Skeletal muscle satellite cell (primary cell): ENCODE data around the gene EBPL.

Source experiments
- H3K27me3 ChIP-seq: 2 replicates; pipeline ENCODE4 v1.7.0; 2013; ENCODE audit warnings: low read length; ENCODE audit not compliant: control insufficient read depth, insufficient read depth
- H3K36me3 ChIP-seq: 2 replicates; pipeline ENCODE4 v1.7.0; 2013; ENCODE audit warnings: mild to moderate bottlenecking, control low read depth, low read length; ENCODE audit not compliant: insufficient read depth
- H3K4me1 ChIP-seq: 2 replicates; pipeline ENCODE4 v1.7.0; 2013; ENCODE audit warnings: low read length; ENCODE audit not compliant: control insufficient read depth, insufficient read depth
- H3K4me2 ChIP-seq: 2 replicates; pipeline ENCODE4 v1.7.0; 2013; ENCODE audit warnings: mild to moderate bottlenecking, low read length
- H3K4me3 ChIP-seq: 2 replicates; pipeline ENCODE4 v1.7.0; 2013; ENCODE audit warnings: low read length
- H3K9ac ChIP-seq: 2 replicates; pipeline ENCODE4 v1.7.0; 2013; ENCODE audit warnings: mild to moderate bottlenecking, low read depth, low read length, moderate library complexity
- H3K9me3 ChIP-seq: replicated peaks from 2 replicates; pipeline ENCODE4 v1.7.0; 2013; ENCODE audit warnings: mild to moderate bottlenecking, control low read depth, low read length

Gene EBPL

DNA sequence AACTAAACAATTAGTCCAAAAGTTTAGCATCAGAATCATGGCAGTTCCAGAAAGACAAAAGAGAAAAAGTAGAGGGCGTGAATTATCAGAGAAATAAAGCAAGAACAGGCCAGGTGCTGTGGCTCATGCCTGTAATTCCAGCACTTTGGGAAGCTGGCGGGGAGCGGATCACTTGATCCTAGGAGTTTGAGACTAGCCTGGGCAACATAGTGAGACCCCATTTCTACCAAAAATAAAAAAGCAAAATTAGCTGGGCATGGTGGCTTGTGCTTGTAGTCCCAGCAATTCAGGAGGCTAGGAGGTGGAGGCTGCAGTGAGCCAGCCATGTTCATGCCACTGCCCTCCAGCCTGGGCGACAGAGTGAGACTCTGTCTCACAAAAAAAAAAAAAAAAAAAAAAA lies 44.6 kb downstream of the EBPL start:
- Histone ChIP-seq H3K27me3 (no peaks in the 10 kb centered on the region), H3K9ac (no peak overlapping the region), H3K36me3 (no peaks in the 10 kb centered on the region), H3K9me3 (no peaks in the 10 kb centered on the region), H3K4me2 (no peak overlapping the region), H3K4me1 (peaks cover 9% of the 10 kb centered on the region), H3K4me3 (no peak overlapping the region)

DNA sequence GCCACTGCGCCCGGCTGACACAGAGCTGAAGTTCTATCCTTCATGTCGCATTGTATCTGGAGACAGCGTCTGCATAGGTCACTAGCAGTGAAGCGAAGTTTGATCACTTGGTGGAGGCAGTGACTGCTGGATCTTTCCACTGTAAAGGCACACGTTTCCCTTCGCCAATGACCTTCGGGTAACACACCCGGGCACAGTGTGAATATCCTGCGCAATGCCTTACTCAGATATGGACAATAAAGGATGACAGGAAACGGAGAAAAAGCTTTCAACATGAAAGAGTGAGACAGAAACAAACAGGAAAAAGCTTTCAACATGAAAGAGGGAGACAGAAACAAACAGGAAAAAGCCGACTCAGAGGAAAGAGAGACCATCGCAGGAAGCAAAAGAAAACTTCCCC lies 45.8 kb downstream of the EBPL start:
- H3K4me2 ChIP-seq: no peak overlapping the region
- H3K4me3 ChIP-seq: no peak overlapping the region
- no peaks in the 10 kb centered on the region for H3K36me3 ChIP-seq
- H3K27me3 ChIP-seq: no peaks in the 10 kb centered on the region
- H3K9ac ChIP-seq: no peak overlapping the region
- H3K4me1 ChIP-seq: peaks cover 11% of the 10 kb centered on the region
- no peaks in the 10 kb centered on the region for H3K9me3 ChIP-seq

DNA sequence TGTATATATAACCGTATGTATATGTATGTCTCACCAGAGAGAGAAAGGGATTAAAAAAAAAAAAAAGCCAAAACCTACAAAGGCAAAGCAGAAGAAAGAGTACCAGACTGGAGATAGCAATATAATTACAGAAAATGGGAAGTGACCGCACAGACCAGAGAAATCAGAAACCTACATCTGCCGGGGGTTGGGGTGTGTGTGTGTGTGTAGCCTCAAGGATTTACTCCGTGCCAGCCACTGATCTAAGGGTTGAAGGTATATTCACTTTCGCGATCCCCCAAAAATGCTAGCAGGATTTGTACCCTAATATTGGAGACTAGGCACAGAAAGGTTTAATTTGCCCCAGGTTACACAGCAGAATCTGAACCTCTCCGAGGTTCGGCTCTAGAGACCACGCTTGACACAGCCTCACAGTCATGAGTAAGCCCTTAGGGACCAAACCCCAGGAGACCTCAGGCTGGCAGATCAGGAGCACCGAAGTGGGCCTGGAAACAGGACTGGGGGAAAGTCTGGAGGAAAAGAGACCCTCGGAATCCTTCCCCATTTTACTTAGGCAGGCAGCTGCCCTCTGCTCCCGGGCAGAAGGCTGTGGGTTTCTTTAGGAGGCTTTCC lies 48.1 kb downstream of the EBPL start:
- no peaks in the 10 kb centered on the region for H3K9me3 ChIP-seq
- H3K4me2 ChIP-seq: no peak overlapping the region
- H3K36me3 ChIP-seq: no peaks in the 10 kb centered on the region
- H3K4me1 ChIP-seq: peaks cover 8% of the 10 kb centered on the region
- no peak overlapping the region for H3K9ac ChIP-seq
- H3K4me3 ChIP-seq: no peak overlapping the region
- H3K27me3 ChIP-seq: no peaks in the 10 kb centered on the region

DNA sequence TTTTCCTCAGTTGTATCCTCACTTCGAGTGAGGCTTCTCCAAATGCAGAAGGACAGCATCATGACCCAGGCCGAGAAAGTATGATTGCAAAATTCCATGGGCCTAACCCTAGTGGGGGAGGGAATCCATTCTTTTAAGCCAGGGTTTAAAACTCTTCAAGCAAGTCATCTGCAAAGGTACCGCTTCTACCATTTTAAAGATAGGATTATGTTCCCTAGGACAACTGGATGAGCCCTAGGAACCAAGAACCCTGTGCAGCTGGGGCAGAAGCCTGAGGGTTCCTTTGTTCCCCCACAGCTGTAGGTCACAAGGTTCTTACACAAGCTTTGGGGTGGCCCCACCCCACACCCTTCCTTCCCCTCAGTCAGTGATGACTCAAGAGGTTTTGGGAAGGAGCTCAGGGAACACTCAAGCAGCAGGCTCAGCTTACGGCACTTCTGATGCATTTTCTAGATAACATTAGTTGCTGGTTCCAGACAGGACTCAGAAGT lies 49.4 kb downstream of the EBPL start:
- Histone ChIP-seq H3K4me1 (peaks cover 8% of the 10 kb centered on the region), H3K4me3 (no peak overlapping the region), H3K36me3 (no peaks in the 10 kb centered on the region), H3K27me3 (no peaks in the 10 kb centered on the region), H3K9ac (no peak overlapping the region), H3K4me2 (peak overlapping the region; percentile 20), H3K9me3 (no peaks in the 10 kb centered on the region)

DNA sequence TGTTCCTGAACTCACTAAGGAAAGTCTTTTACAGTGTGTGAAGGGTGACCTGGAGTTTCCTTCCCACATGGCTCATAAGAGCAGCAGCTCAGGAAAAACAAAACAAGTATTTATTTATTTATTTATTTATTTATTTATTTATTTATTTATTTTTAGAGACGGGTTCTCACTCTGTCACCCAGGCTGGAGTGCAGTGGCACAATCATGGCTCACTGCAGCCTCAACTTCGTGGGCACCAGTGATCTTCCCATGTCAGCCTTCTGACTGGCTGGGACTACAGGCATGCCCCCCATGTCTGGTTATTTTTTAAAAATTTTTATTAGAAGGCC lies 52.6 kb downstream of the EBPL start:
- H3K9ac ChIP-seq: no peak overlapping the region
- H3K4me3 ChIP-seq: no peak overlapping the region
- H3K4me1 ChIP-seq: peaks cover 11% of the 10 kb centered on the region
- no peaks in the 10 kb centered on the region for H3K27me3 ChIP-seq
- no peaks in the 10 kb centered on the region for H3K36me3 ChIP-seq
- H3K9me3 ChIP-seq: no peaks in the 10 kb centered on the region
- no peak overlapping the region for H3K4me2 ChIP-seq

DNA sequence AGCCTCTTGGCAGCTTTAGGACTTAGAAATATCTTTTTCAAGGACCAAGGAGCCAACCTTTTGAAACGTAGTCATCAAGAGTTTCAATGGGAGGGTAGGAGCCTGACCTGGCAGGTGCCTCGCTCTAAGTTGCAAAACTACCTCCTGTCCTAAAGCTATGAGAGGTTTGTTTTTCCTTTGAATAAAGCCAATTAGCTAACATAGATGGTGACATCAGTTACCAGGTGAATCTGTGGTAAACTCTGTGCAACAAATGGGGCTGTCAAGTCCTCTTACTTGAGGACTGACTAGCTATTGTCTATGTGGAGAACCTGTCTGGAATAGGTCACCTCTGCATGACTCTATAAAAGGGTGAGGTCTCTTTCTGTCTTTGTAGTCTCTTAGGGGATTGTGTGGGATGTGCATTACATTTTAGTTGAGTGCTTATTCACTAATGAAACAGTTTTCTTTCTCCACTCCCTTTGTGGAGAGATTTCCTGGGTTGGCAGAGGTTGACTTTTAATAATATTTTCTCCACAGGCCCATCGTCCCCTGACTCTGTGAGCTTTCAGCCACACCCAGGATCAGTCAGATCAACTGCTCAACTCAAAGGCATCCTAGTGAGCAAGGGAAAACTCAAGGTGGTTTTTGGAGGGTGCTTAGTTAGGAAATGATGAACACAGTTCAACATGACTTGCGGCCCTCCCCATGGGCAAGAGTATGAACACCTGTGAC lies 53.1 kb downstream of the EBPL start:
- H3K4me2 ChIP-seq: no peak overlapping the region
- no peak overlapping the region for H3K4me3 ChIP-seq
- no peaks in the 10 kb centered on the region for H3K36me3 ChIP-seq
- H3K27me3 ChIP-seq: no peaks in the 10 kb centered on the region
- no peaks in the 10 kb centered on the region for H3K9me3 ChIP-seq
- no peak overlapping the region for H3K9ac ChIP-seq
- H3K4me1 ChIP-seq: peaks cover 11% of the 10 kb centered on the region

DNA sequence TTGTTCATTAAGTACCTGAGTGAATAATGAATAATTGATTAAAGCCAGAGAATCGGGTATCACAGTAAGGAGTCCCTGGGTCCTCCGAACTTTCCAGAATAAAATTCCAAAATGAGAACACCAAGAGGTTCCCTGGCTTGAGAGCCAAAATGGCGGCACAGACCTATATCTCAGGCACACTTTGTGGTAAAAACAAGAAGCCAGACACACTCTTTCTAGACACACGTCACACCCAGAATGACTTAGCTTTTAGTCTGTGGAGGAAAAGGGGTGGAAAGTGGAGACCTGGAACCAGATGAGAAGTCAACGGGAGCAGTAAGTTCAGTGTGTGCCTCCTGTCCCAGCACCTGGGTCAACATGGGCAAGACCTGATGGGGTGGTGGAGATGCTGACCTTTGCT lies 54.6 kb downstream of the EBPL start:
- H3K9me3 ChIP-seq: no peaks in the 10 kb centered on the region
- no peak overlapping the region for H3K4me3 ChIP-seq
- peaks cover 6% of the 10 kb centered on the region for H3K4me1 ChIP-seq
- H3K9ac ChIP-seq: no peak overlapping the region
- H3K4me2 ChIP-seq: no peak overlapping the region
- no peaks in the 10 kb centered on the region for H3K36me3 ChIP-seq
- no peaks in the 10 kb centered on the region for H3K27me3 ChIP-seq

DNA sequence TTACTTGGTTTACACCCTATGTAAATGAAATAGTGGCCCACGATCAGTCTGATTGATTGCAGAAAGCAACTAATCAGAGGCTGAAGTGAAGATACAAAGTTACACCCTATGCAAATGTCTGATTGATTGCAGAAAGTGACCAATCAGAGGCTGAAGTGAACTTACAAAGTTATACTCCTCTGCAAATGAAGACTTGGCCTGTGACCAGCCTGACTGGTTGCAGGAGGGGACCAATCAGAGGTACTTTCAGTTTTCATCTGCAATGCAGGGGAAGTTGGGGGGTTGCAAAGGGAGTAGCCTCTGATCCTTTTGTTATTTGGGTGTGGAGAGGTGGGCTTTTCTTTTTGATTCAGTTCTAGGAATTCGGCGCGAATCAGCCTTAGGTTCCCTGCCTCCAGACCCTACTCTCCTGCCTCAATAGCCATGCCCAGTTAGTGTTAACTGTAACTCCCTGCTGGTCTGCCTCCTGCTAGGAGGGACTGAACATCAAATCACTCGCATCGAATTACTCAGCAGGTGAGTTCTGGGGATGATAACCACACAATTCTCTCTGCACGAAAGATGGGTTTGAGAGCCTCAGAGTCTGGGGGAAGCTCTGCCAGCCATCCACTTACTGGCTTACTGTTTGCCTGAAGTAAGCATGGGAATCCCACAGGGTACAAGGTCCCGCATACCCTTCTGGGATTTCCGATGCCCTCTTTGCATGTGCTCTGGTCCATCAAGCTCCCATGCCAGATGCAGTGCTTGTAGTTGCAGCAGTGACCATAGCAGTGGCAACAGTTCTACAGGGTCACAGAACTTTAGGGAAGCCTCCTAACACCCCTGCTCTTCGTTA lies 55.5 kb downstream of the EBPL start:
- Histone ChIP-seq H3K9ac (no peak overlapping the region), H3K36me3 (no peaks in the 10 kb centered on the region), H3K9me3 (no peaks in the 10 kb centered on the region), H3K27me3 (no peaks in the 10 kb centered on the region), H3K4me1 (peaks cover 3% of the 10 kb centered on the region), H3K4me2 (peak overlapping the region; percentile 24), H3K4me3 (no peak overlapping the region)

DNA sequence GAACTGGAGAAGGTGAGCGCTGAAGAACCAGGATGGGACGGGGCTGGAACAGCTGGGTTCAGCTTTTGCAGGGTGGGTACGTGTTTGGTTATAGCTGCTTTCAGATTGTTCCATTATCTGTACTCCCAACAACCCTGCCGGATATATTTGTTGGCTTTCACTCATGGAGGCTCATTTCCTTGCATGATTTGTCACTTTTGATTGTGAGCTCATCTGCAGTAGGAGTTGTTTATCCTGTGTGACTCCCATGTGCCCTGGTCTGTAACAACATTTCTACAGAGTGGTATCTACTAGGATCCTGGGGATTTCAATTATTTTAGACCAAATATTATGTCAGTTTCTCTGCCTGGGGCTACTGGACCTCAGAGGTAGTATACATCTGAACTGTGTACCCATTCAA lies 57.6 kb downstream of the EBPL start:
- H3K27me3 ChIP-seq: no peaks in the 10 kb centered on the region
- no peak overlapping the region for H3K4me3 ChIP-seq
- no peaks in the 10 kb centered on the region for H3K9me3 ChIP-seq
- H3K9ac ChIP-seq: no peak overlapping the region
- H3K4me1 ChIP-seq: peaks cover 3% of the 10 kb centered on the region
- H3K4me2 ChIP-seq: no peak overlapping the region
- no peaks in the 10 kb centered on the region for H3K36me3 ChIP-seq

DNA sequence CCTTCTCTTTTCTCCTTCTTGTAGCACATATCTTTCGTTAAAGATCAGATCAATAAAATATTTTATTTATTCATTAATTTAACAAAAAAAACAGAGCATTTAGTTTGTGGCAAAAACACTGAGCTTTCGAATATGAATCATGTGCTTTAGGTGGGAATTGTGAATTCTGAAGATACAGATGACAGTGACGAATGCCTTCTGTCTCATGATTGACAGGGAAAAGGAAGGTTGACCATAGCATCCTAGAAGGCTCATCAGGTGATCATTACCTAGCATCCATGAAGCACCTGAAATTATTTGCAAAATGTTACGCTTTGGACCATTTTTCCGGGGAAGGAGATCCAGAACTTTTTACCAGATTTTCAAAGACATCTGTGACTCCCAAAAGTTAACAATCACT lies 59.1 kb downstream of the EBPL start:
- Histone ChIP-seq H3K27me3 (no peaks in the 10 kb centered on the region), H3K4me3 (no peak overlapping the region), H3K36me3 (no peaks in the 10 kb centered on the region), H3K9ac (no peak overlapping the region), H3K4me1 (peaks cover 3% of the 10 kb centered on the region), H3K4me2 (no peak overlapping the region), H3K9me3 (no peaks in the 10 kb centered on the region)

DNA sequence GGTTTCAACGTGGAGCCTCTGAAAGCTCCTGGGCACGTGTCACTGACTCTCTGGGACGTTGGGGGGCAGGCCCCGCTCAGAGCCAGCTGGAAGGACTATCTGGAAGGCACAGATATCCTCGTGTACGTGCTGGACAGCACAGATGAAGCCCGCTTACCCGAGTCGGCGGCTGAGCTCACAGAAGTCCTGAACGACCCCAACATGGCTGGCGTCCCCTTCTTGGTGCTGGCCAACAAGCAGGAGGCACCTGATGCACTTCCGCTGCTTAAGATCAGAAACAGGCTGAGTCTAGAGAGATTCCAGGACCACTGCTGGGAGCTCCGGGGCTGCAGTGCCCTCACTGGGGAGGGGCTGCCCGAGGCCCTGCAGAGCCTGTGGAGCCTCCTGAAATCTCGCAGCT lies 60.7 kb downstream of the EBPL start:
- Histone ChIP-seq H3K4me1 (peaks cover 5% of the 10 kb centered on the region), H3K9me3 (no peaks in the 10 kb centered on the region), H3K4me2 (no peak overlapping the region), H3K36me3 (no peaks in the 10 kb centered on the region), H3K9ac (no peak overlapping the region), H3K27me3 (no peaks in the 10 kb centered on the region), H3K4me3 (no peak overlapping the region)
